COLO668 (cell line): Measurements from ENCODE around the gene CIITA.
"Not testable (repeated sequence)": the region's sequence is repeated elsewhere in the genome, so short reads cannot be mapped to it uniquely, and the experiment has no call there.

Experiments
- DNase-seq: peaks from one replicate; lab custom pipeline; 2025; ENCODE audit not compliant: unreplicated experiment; lab: John Stamatoyannopoulos, UW

The CIITA gene, protein sequence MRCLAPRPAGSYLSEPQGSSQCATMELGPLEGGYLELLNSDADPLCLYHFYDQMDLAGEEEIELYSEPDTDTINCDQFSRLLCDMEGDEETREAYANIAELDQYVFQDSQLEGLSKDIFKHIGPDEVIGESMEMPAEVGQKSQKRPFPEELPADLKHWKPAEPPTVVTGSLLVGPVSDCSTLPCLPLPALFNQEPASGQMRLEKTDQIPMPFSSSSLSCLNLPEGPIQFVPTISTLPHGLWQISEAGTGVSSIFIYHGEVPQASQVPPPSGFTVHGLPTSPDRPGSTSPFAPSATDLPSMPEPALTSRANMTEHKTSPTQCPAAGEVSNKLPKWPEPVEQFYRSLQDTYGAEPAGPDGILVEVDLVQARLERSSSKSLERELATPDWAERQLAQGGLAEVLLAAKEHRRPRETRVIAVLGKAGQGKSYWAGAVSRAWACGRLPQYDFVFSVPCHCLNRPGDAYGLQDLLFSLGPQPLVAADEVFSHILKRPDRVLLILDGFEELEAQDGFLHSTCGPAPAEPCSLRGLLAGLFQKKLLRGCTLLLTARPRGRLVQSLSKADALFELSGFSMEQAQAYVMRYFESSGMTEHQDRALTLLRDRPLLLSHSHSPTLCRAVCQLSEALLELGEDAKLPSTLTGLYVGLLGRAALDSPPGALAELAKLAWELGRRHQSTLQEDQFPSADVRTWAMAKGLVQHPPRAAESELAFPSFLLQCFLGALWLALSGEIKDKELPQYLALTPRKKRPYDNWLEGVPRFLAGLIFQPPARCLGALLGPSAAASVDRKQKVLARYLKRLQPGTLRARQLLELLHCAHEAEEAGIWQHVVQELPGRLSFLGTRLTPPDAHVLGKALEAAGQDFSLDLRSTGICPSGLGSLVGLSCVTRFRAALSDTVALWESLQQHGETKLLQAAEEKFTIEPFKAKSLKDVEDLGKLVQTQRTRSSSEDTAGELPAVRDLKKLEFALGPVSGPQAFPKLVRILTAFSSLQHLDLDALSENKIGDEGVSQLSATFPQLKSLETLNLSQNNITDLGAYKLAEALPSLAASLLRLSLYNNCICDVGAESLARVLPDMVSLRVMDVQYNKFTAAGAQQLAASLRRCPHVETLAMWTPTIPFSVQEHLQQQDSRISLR

DNA sequence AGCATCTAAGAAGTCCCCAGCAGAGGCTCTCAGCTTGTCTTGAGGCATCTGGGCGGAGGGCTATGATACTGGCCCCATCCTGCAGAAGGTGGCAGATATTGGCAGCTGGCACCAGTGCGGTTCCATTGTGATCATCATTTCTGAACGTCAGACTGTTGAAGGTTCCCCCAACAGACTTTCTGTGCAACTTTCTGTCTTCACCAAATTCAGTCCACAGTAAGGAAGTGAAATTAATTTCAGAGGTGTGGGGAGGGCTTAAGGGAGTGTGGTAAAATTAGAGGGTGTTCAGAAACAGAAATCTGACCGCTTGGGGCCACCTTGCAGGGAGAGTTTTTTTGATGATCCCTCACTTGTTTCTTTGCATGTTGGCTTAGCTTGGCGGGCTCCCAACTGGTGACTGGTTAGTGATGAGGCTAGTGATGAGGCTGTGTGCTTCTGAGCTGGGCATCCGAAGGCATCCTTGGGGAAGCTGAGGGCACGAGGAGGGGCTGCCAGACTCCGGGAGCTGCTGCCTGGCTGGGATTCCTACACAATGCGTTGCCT, at the start of gene CIITA:
CIITA (plus strand) TSS at position 404 of the 543 bp plus-strand sequence; CDS start at position 533, 129 bp downstream.
- no peak for DNase-seq

DNA sequence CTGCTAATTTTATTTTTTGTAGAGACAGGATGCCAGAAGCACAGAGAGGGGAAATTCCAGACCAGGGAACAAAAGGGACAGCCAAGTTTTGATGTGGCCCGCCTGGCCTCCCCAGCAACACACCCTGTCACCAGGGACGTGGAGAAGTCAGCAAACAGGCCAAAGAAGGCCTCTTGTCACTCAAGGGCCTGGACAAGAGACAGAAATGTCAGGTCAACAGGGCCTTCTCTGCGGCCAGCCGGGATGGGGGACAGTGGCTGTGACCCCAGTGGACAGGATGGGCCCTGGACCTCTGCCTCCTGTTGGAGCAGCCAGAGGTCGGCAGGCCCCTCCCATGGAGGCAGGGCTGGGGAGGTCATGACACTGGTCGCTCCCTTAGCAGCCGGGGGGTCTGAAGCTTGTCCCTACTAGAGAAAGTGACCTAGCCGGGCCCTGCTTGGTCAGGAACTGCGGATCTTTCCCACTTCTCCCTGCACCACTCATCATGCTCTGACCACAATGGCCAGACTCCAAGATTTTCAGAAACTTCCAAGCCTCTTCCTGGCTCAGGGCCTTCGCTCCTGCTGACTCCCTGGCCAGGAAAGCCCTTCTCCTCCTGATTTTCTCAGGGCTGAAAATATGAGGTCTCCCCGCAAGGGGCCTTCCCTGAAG, 49.2 kb upstream of the CIITA start:
- DNase-seq, result no peak

DNA sequence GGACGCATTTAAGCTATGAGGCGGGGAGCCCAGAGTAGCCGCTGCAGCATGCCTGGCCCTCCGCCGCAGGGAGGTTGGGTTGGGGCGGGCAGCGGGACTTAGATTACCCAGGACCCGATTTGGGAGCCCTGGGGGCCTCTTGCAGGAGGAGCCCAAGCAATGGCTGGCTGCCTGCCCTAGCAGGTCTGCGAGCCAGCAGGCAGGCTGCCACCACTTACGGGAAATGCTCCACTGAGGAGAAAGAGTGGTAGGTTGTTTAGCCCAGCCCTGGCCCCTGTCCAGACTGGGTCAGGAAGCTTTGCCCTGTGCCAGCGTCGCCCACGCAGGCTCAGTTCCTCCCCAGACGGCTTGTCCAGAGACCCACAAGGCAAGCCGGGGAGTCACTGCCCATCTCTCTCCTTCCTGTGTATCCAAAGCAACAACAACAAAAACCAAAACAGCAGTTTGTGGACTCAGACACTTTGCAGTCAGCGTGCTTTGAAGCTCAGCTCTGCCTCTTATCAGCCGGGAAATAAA, 48.1 kb upstream of the CIITA start:
- no peak for DNase-seq

DNA sequence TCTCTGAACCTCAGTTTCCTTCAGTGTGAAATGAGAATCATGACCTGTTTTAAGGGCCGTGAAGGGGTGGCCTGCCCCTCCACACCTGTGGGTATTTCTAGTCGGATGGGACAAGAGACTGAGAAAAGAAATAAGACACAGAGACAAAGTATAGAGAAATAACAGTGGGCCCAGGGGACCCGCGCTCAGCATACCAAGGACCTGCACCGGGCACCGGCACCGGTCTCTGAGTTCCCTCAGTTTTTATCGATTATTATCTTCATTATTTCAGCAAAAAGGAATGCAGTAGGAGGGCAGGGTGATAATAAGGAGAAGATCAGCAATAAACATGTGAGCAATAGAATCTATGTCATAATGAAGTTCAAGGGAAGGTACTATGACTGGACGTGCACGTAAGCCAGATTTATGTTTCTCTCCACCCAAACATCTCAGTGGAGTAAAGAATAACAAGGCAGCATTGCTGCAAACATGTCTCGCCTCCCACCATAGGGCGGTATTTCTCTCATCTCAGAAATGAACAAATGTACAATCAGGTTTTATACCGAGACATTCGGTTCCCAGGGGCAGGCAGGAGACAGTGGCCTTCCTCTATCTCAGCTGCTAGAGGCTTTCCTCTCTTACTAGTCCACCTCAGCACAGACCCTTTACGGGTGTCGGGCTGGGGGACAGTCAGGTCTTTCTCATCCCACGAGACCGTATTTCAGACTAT, 47.5 kb upstream of the CIITA start:
- DNase-seq, result not testable (repeated sequence)

DNA sequence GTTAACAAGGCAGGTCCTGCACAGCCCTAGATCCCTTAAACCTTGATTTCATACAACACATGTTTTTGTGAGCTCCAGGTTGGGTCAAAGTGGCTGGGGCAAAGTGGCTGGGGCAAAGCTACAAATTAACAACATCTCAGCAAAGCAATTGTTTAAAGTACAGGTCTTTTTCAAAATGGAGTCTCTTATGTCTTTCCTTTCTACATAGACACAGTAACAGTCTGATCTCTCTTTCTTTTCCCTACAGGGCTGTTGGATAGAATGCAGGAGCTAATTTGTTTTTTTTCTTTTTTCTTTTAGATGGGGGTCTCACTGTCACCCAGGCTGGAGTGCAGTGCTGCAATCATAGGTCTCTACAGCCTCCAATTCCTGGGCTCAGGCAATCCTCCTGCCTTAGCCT, 46.8 kb upstream of the CIITA start:
- not testable (repeated sequence) for DNase-seq

DNA sequence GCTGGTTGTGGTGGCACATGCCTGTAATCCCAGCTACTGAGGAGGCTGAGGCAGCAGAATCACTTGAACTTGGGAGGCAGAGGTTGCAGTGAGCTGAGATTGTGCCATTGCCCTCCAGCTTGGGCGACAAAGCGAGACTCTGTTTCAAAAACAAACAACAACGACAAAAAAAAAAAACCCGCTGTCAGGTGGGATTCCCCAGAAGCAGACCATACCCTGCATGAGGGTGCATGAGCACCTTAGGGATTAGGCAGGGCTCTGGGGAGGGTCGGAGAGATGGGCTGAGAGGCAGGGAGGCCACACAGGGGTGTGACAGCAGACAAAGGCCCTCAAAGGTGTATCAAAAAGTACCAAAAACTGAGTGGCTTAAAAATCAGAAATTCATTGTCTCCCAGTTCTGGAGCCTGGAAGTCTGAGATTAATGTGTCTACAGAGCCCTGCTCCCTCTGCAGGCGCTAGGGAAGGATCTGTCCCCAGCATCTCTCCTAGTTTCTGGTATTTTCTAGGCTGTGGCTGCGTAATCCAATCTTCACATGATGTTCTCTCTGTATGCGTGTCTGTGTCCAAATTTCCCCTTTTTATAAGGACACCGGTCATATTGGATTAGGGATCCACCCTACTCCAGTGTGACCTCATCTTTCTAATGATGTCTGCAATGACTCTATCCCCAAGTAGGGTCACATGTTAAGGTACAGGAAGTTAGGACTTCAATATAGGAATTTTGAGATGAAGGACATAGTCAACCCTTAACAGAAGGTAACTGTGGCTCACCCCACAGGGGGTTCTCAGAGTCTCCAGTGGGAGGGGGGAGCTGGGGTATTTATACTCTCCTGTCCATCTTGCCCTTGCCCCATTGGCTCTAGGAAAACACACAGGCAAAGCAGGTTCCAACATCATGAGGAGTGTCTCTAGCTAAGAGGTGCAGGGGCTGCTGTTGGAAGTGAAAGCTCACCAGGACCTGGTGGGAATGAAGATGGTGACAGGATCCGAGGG, 44.8 kb upstream of the CIITA start:
- DNase-seq, result no peak

DNA sequence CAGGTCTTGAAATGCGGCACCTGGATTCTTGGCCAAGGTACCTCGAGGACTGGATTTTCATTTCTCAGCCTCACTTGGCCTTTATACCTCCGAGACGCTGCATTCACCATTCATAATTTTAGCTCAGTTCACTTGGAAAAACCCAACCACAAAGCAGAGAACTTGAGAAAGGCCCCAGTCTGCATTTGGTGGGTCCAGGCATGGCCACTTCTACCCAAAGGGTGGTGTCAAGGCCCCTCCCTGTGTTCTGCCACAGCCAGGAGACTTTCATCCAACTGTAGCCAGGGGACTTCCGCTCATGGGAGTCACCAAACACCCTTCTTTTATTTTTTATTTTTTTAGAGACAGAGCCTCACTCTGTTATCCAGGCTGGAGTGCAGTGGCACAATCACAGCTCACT, 43.7 kb upstream of the CIITA start:
- DNase-seq, result no peak

DNA sequence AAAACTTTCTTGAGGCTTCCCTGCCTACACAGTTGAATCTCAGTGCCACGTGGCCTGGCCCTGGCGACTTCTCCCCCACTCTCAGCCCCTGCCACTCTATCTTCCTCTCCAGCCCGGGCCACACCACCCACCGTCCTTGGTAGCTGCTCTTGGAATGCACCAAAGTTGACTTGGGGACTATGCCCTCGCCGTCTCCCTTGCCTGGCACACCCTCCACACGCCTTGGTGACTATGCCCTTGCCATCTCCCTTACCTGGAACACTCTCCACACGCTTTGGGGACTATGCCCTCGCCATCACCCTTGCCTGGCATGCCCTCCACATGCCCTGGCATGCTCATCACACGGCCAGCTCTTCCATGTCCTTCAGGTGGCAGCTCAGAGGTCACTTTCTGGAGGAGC, 42.9 kb upstream of the CIITA start:
- no peak for DNase-seq

DNA sequence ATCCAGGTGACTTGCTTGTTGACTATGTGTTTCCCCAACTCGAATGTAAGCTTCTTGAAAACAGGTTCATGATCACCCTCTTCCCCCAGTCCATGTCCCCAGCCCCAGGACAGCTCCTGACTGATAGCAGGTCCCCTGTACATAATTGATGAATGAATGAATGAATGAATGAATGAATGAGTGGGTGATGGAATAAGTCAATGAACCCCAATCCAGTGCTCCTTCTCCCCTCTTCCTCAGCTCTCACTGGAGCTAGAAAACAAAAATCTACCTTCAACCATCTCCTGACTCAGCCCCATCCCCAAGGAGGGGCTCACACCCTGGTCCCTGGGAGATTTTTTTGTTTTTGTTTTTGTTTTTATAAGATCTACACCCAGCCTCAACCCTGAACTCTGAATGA, 42.2 kb upstream of the CIITA start:
- DNase-seq, result no peak

DNA sequence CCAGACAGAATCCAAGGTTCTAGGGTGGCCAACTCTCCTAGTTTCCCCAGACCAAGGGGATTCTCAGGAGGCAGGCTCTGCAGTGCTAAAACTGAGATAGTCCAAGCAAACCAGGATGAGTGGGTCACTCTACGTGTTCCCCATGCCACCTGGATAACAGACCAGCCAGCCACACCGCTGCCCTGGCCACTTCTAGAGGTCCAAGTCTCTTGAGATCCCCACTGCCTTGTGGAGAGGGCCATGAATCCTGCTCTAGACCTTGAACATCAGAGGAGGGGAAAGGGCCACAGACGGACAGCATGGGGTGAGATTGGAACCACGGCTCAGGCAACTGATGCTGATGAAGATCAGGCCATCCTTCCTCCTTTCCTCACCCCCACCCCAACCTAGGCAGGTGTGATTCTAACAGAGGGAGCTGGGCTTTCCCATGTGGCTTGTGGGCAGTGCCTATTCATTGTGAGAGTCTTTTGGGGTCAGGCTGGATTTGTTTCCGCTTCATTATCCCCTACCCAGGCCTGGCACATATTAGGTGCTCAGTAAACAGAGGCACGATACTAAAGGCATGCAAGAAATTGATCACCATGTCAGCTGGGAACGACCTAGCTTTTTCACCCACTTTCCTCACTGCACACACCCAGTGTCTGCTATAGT, 41.6 kb upstream of the CIITA start:
- DNase-seq, result no peak

DNA sequence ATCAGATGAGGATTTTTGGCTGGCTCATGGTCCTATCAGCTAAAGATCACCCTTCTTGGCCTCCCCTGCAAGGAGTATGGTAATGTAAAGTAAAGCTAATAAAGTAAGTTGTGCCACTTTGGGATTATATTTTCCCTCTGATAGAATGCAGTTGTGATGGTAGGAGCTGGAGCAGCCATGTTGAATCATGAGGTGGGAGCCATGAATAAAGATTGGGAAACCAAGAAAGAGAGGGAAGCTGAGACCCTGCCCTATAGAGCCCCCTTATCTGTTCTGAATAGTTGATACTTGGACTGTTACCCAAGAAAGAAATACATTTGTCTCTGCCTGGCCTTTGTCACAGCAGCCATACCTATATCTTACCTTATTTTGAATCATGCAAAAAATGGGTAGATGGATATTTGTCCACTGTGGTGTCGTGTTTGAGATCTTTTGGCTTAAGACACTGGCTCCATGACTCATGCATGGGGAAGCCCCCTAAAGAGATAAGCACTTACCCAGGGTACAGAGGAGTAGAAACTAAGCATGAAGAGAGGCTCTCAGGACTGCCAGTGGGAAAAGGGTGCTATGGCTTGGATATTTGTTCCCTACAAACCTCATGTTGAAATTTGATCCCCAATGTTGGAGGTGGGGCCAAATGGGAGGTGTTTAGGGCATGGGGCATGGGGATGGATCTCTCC, 40.7 kb upstream of the CIITA start:
- DNase-seq, result no peak

DNA sequence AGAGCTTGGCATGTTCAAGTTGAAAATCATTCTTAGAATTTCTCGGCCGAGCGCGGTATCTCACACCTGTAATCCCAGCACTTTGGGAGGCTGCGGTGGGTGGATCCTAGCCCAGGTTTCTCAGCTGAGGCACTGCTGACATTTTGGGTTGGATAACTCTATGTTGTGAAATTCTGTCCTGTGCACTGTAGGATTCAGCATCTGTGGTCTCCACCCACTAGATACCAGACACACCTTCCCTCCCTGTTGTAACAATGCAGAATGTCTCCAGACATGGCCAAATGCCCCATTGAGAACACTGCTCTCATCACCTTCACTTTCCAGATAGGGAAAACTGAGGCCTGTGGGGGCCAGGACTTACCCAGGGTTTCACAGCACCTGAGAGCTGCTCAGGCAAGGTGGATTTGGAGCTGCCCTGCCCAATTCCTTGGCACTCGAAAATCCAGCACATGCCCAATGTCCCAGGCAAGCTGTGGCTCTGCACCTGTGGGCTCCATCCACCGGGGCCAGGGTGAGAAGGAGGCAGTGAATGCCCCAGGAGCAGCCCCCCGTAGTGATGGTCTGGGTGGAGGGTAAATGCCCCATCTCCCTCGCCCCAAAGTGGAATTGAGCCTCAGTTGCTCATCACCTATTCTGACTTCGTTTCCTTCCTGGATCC, 38.3 kb upstream of the CIITA start:
- DNase-seq, result no peak

DNA sequence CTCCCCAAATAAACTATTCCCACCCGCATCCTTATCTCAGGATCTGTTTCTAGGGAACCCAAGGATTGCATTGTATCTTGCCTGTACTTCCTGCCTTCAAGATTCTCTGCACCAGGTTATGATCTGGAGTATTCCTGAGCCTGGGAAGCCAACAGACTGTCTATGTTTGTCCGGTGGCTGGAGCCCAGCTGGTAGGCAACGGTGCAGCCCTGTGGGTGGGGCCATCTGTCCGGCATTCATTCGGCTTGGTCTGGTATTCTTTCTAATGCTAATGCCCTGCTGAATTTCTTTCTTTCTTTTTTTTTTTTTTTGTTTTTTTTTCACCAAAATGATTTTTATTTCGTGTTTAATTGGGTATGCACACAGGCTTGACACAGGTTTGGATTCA, 37.7 kb upstream of the CIITA start:
- DNase-seq, result no peak

DNA sequence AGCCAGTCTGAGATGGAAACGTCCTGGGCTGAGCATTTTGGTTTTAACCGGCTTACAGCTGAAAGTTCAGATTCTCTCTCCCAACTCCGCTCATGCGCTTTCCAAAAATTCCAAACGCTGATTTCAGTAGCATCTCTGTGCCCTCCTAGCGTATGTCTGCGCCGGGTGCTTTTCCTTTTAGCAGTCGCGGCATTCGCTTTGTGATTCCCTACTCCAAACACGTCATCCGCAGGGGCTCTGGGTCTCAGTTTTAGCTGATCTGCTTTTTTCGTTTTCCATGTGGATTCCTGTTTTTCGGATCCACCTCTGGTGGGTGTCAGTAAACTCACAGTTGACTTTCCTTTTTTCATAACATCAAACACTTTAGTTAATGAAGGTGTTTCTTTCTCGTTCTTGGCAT, 36.3 kb upstream of the CIITA start:
- DNase-seq, result no peak

DNA sequence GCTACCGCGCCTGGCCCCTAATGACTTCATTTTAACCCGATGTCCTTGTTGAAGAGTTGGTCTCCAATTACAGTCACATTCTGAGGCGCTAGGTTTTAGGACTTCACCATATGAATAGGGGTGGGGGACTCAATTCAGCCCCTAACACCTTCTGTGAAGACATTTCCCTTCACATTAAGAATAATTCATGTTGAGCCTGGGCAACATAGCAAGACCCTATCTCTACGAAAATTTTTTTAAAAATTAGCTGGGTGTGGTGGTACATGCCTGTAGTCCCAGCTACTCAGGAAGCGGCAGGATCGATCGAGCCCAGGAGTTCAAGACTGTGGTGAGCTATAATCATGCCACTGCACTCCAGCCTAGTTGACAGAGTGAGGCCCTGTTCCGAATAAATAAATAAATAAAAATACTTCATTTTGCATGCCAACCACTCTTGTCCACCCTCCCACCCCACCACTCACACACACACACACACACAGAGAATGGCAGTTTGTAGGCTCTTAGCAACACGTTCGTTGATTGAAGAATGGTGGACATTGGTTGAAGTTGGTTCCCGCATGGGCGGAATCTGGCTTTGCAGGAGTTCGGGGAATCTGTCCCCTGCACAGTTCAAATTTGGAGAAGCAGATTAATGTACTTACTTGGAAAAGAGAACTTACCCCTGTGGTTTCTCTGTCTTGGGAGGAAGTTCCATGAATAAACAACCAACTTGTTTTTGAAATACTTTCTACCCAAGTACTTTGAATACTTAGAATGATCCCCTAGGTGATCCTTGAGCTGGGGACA, 30.6 kb upstream of the CIITA start:
- no peak for DNase-seq

DNA sequence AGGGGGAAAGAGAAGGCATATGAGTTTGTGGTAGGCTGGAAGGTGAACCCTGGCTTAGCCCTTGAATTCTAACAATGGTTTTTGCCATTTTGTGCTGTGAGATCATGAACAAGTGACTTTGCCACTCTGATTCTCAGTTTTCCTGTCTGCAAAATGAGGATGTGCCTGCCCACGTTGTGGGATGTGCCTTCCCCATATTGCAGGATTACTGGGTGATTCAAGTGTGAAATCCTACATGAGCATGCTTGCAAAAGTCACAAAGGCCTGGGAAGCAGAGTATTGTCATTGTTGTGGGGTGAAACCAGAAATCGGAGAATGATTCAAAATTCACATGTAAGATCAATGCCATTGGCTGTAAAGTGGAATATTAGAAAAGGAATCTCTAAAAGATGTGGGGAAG, 29.8 kb upstream of the CIITA start:
- DNase-seq, result no peak
